GM12891 (cell line): Measurements from ENCODE around the gene HMGCS1.

Source experiments
- PAX5 ChIP-seq: IDR thresholded peaks from 2 replicates; pipeline ENCODE4 v1.6.1; 2011; ENCODE audit warnings: low read length, moderate library complexity, mild to moderate bottlenecking; ENCODE audit not compliant: insufficient read depth, severe bottlenecking
- POLR2A ChIP-seq: IDR thresholded peaks from 2 replicates; pipeline ENCODE4 v1.6.1; 2011; ENCODE audit warnings: low read depth, low read length, control low read depth
- POLR2AphosphoS5 ChIP-seq: IDR thresholded peaks from 2 replicates; pipeline ENCODE4 v1.6.1; 2011; ENCODE audit warnings: low read depth, low read length, control low read depth
- POU2F2 ChIP-seq: IDR thresholded peaks from 2 replicates; pipeline ENCODE4 v1.6.1; 2011; ENCODE audit warnings: low read depth, mild to moderate bottlenecking, control low read depth, low read length, moderate library complexity
- SPI1 ChIP-seq: IDR thresholded peaks from 2 replicates; pipeline ENCODE4 v1.6.1; 2011; ENCODE audit warnings: low read depth, low read length, control low read depth
- TAF1 ChIP-seq: IDR thresholded peaks from 2 replicates; pipeline ENCODE4 v1.6.1; 2011; ENCODE audit warnings: low read depth, low read length, control low read depth

DNA sequence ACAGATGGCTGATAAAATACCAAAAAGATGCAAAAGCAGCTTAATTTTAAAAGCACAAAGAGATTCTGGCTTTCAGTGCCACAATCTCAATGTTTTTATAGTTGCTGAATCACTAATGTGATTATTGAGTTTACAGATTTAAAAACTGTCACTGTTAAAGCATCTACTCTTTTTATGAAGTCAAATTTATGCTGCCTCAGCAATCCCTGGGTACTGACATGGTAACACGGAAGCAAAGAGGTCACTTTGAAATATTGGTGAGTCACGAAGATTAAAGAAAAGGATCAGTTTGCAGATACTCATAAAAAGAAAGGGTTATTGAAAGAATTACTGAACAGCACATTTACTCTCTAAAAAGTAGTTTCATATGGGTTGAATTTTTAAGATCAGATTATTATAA, 39.7 kb upstream of the HMGCS1 start:
- TF ChIP-seq POLR2AphosphoS5 = no peak
- no peak for TF ChIP-seq POLR2A
- no peak for TF ChIP-seq TAF1
- TF ChIP-seq PAX5 = no peak
- TF ChIP-seq SPI1 = no peak
- no peak for TF ChIP-seq POU2F2
